Activated T-helper 1 cell treated with anti-CD3 and anti-CD28 coated beads, Interleukin-12 subunit alpha, Interleukin-12 subunit beta, Interleukin-2, Interleukin-4 antibody, amounts not matched to agents 30 ng/mL and 10 ng/mL and 1 ng/mL, durations not matched to agents 14 hours and 24 hours and 36 hours (primary cell): Measurements from ENCODE around the gene KIF5A. TPM values are rescaled to one million over a fixed set of nuclear protein-coding genes. Genes with fewer than 3 reads are reported as not detected.
A peak's percentile ranks its signal among the peaks of the same experiment; 100 is the strongest.

Experiments used
- DNase-seq: peaks from one replicate; pipeline ENCODE4 v3.0.0; 2021; ENCODE audit warnings: low spot score
- H3K27ac Mint-ChIP-seq: one replicate; pipeline ENCODE4 v1.8.0; 2021; ENCODE audit warnings: mild to moderate bottlenecking, mixed read lengths
- H3K27me3 Mint-ChIP-seq: one replicate; pipeline ENCODE4 v1.8.0; 2022; ENCODE audit warnings: mild to moderate bottlenecking, moderate library complexity, mixed read lengths; ENCODE audit not compliant: insufficient read depth
- H3K36me3 Mint-ChIP-seq: one replicate; pipeline ENCODE4 v1.8.0; 2021; ENCODE audit warnings: low read depth, mixed read lengths
- H3K4me1 Mint-ChIP-seq: one replicate; pipeline ENCODE4 v1.8.0; 2021; ENCODE audit warnings: low read depth, mixed read lengths
- H3K4me3 Mint-ChIP-seq: one replicate; pipeline ENCODE4 v1.8.0; 2021; ENCODE audit warnings: mild to moderate bottlenecking, moderate library complexity, mixed read lengths
- H3K9me3 Mint-ChIP-seq: one replicate; pipeline ENCODE4 v1.8.0; 2021; ENCODE audit warnings: mixed read lengths
- intact Hi-C: fragments of 100-400 bp; cut with micrococcal nuclease; formaldehyde crosslinking; loops from one replicate; pipeline ENCODE4 v1.15.1; 2024
- total RNA-seq: library from RNA; stranded (reverse); gene quantifications from 2 replicates; pipeline ENCODE4 v1.2.3, GENCODE V29; 2022

The KIF5A gene
- total RNA-seq, 1 donor from 2014 or later, result 2.4 TPM

GRCh38 chr12:57531836-57532235 is 18.0 kb upstream of the KIF5A start:
- Mint-ChIP-seq H3K4me1 (no peaks in the 10 kb centered on the region), H3K36me3 (peaks cover 45% of the 10 kb centered on the region), H3K4me3 (no peak overlapping the region), H3K27ac (no peak overlapping the region), H3K9me3 (no peaks in the 10 kb centered on the region), H3K27me3 (no peaks in the 10 kb centered on the region)
- intact Hi-C loops, result no loop called here
- no peak for DNase-seq

GRCh38 chr12:57533108-57533507 is 16.7 kb upstream of the KIF5A start:
- Mint-ChIP-seq H3K4me3 (no peak overlapping the region), H3K36me3 (peaks cover 41% of the 10 kb centered on the region), H3K4me1 (peaks cover 2% of the 10 kb centered on the region), H3K9me3 (no peaks in the 10 kb centered on the region), H3K27me3 (no peaks in the 10 kb centered on the region), H3K27ac (no peak overlapping the region)
- intact Hi-C loops, result no loop called here
- DNase-seq, result no peak

- Mint-ChIP-seq H3K27ac (no peak overlapping the region), H3K4me3 (no peak overlapping the region), H3K9me3 (no peaks in the 10 kb centered on the region), H3K36me3 (peaks cover 37% of the 10 kb centered on the region), H3K4me1 (peaks cover 5% of the 10 kb centered on the region), H3K27me3 (no peaks in the 10 kb centered on the region)
- intact Hi-C loops, result no loop called here
- DNase-seq, result no peak
Observed at GRCh38 chr12:57534250-57534649, 15.6 kb upstream of the KIF5A start.

- Mint-ChIP-seq H3K9me3 (no peaks in the 10 kb centered on the region), H3K27me3 (no peaks in the 10 kb centered on the region), H3K4me3 (no peak overlapping the region), H3K36me3 (peaks cover 35% of the 10 kb centered on the region), H3K27ac (no peak overlapping the region), H3K4me1 (peaks cover 5% of the 10 kb centered on the region)
- intact Hi-C loops, result no loop called here
- no peak for DNase-seq
Observed at GRCh38 chr12:57534991-57535543, 14.8 kb upstream of the KIF5A start.

- no peak overlapping the region for H3K4me3 Mint-ChIP-seq
- peaks cover 5% of the 10 kb centered on the region for H3K4me1 Mint-ChIP-seq
- DNase-seq, result no peak
- no peaks in the 10 kb centered on the region for H3K27me3 Mint-ChIP-seq
- H3K9me3 Mint-ChIP-seq, result no peaks in the 10 kb centered on the region
- H3K36me3 Mint-ChIP-seq, result peaks cover 37% of the 10 kb centered on the region
- intact Hi-C loops, result no loop called here
- no peak overlapping the region for H3K27ac Mint-ChIP-seq
Observed at GRCh38 chr12:57535764-57536596, 13.9 kb upstream of the KIF5A start.

- H3K4me1 Mint-ChIP-seq, result peaks cover 5% of the 10 kb centered on the region
- intact Hi-C loops, result no loop called here
- no peaks in the 10 kb centered on the region for H3K9me3 Mint-ChIP-seq
- H3K4me3 Mint-ChIP-seq, result no peak overlapping the region
- H3K27me3 Mint-ChIP-seq, result no peaks in the 10 kb centered on the region
- H3K27ac Mint-ChIP-seq, result peak overlapping the region; percentile 24
- DNase-seq, result no peak
- peaks cover 37% of the 10 kb centered on the region for H3K36me3 Mint-ChIP-seq
Observed at GRCh38 chr12:57536597-57536942, 13.3 kb upstream of the KIF5A start.

GRCh38 chr12:57539134-57539768 is 10.6 kb upstream of the KIF5A start:
- Mint-ChIP-seq H3K27me3 (no peaks in the 10 kb centered on the region), H3K9me3 (no peaks in the 10 kb centered on the region), H3K36me3 (peaks cover 25% of the 10 kb centered on the region), H3K4me1 (peaks cover 14% of the 10 kb centered on the region), H3K4me3 (no peak overlapping the region), H3K27ac (no peak overlapping the region)
- no peak for DNase-seq
- intact Hi-C loops, result no loop called here

GRCh38 chr12:57541001-57541400 is 8.8 kb upstream of the KIF5A start:
- H3K4me3 Mint-ChIP-seq, result no peak overlapping the region
- no peaks in the 10 kb centered on the region for H3K9me3 Mint-ChIP-seq
- H3K27me3 Mint-ChIP-seq, result no peaks in the 10 kb centered on the region
- no peak overlapping the region for H3K27ac Mint-ChIP-seq
- H3K4me1 Mint-ChIP-seq, result peaks cover 28% of the 10 kb centered on the region
- no peak for DNase-seq
- intact Hi-C loops, result no loop called here
- peaks cover 21% of the 10 kb centered on the region for H3K36me3 Mint-ChIP-seq

- Mint-ChIP-seq H3K27ac (no peak overlapping the region), H3K4me3 (no peak overlapping the region), H3K27me3 (no peaks in the 10 kb centered on the region), H3K9me3 (no peaks in the 10 kb centered on the region), H3K36me3 (peaks cover 23% of the 10 kb centered on the region), H3K4me1 (peaks cover 31% of the 10 kb centered on the region)
- intact Hi-C loops, result no loop called here
- no peak for DNase-seq
Observed at GRCh38 chr12:57541717-57542116, 8.1 kb upstream of the KIF5A start.

- Mint-ChIP-seq H3K27me3 (peaks cover 6% of the 10 kb centered on the region), H3K4me1 (peaks cover 36% of the 10 kb centered on the region), H3K36me3 (peaks cover 17% of the 10 kb centered on the region), H3K4me3 (no peak overlapping the region), H3K27ac (no peak overlapping the region), H3K9me3 (no peaks in the 10 kb centered on the region)
- DNase-seq, result no peak
- intact Hi-C loops, result no loop called here
Observed at GRCh38 chr12:57543581-57543980, 6.3 kb upstream of the KIF5A start.

- Mint-ChIP-seq H3K36me3 (peaks cover 9% of the 10 kb centered on the region), H3K4me1 (peaks cover 49% of the 10 kb centered on the region), H3K27me3 (peaks cover 13% of the 10 kb centered on the region), H3K4me3 (peak overlapping the region; percentile 100), H3K27ac (peak overlapping the region; percentile 97), H3K9me3 (no peaks in the 10 kb centered on the region)
- intact Hi-C loops, result loop anchor here (2.0 to 5.0 kb wide), 2 partner anchors 199 to 1394 kb away; partner anchors contain the start of genes MYL6B and TSPAN31
- no peak for DNase-seq
Observed at GRCh38 chr12:57545809-57546437, 3.9 kb upstream of the KIF5A start.

- H3K36me3 Mint-ChIP-seq, result peaks cover 6% of the 10 kb centered on the region
- DNase-seq, result peak; percentile 93
- H3K27ac Mint-ChIP-seq, result peak within 1 kb of the TSS; percentile 97
- intact Hi-C loops, result loop anchor here (1.0 to 5.0 kb wide), 7 partner anchors 24 to 1394 kb away; partner anchors contain the start of genes GLI1, MBD6, MYL6B and OS9
- H3K4me3 Mint-ChIP-seq, result peak within 1 kb of the TSS; percentile 100
- no peaks in the 10 kb centered on the region for H3K9me3 Mint-ChIP-seq
- peaks cover 49% of the 10 kb centered on the region for H3K4me1 Mint-ChIP-seq
- H3K27me3 Mint-ChIP-seq, result peaks cover 13% of the 10 kb centered on the region
Observed at GRCh38 chr12:57546438-57547287, 3.2 kb upstream of the KIF5A start, which contains the start of gene DCTN2. Gene DCTN2 (minus strand): TSS chr12:57547192. CDS start chr12:57547063, 129 bp downstream.
